Measurements from ENCODE around the gene MLXIPL.
A peak's percentile ranks its signal among the peaks of the same experiment; 100 is the strongest.
"Not testable (repeated sequence)": the region's sequence is repeated elsewhere in the genome, so short reads cannot be mapped to it uniquely, and the experiment has no call there.

MLXIPL gene

DNA sequence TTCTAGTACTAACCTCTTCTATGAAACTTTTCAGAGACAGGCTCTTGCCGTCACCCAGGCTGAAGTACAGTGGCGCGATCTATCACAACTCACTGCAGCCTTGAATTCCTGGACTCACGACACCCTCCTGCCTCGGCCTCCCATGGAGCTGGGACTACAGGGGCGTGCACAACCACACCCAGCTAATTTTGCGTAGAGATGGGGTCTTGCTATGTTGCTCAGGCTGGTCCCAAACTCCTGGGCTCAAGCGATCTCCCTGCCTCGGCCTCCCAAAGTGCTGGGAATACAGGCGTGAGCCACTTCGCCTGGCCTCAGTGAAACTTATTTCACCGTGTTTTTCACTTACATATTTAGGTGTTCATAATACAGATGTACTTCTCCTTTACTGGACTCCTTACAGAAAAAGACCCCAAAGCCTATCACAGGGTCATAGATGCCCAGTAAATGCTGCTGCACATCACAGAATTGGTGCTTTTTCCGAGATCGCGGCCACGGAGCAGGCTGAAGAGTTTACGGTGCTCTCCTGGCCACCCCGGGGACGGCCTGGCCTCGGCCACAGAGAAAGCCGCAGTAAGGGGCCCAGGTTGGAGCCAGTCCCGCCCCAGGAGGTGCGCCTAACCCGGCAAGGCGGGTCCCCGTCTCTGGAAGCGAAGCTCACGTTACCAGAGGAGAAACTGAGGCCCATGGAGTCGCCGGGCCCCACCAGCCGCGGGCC lies 46.5 kb downstream of the MLXIPL start:
- DNase-seq, result no peak

DNA sequence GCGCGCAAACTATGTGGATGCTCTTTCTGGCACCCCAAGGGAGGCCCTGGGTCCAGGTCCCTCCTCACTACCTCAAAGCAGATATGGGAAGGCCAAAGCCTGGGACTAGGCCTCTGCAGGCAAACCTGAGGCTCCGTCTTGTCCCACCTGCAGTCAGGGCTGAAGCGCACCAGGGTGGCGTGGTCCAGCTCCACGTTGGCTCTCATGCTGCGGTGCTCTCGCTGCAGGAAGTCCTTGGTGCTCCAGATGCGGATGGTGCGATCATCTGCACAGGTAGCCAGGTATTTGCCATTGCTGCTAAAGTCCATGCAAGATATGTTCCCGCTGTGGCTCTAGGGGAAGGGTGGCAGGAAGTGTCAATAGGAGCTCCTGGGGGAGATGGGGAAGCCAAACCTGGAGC lies 50.5 kb downstream of the MLXIPL start:
- DNase-seq, result no peak

DNA sequence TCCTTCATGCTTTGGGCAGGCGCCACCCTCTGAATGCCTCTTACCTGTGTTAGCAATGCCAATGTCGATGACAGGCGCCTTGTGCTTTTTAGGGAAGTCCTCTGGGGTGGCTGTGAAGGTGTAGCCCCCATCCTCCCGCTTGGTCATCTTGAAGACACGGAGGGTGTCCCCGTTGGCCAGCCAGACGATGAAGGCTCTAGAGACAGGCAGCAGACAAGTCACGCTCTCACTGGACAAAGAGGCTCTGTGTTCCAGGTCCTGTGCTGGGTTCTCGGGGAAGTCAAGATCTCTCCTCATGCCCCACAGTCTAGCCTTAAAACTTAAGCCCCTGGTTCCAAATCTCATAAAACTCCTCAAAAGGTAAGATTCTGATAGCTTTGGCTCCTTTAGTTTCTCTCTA lies 51.0 kb downstream of the MLXIPL start:
- DNase-seq, result no peak

DNA sequence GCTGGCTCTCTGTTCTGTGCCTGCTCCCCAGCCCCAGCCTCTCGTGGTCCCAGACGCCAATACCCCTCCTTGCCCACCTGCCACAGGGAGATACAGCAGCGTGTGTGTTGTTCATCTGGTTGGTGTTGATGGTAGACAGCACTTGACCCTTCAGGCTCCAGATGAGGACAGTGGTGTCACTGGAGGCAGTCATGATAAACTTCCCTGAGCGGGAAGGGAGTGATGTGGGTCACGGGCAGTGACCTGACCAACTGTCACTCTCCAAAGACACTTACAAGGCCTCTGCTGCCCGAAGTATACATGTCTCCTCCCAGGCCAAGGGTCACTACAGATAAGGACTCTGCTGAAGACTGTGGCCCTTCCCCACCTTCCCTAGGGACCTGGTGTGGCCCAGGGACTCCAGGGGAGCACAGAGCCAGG lies 51.5 kb downstream of the MLXIPL start:
- DNase-seq, result no peak

DNA sequence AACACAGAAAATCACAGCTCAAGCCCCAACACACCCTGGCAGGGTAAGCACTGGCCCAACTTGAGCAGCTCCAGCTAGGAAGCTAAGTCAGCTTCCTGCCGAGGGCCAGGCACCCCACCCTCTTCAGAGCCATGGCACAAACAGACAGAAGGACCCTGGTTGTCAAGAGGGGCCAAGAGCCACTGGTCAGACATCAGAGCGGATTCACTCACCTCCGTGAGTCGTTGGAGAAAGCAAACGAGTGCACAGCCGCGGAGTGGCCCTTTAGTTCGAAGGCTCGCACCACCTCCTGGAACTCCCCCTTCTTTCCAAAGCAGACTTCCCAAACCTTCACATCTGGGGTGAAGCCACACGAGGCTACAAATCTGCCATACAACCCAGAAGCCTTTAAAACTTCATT lies 53.3 kb downstream of the MLXIPL start:
- DNase-seq, result no peak

DNA sequence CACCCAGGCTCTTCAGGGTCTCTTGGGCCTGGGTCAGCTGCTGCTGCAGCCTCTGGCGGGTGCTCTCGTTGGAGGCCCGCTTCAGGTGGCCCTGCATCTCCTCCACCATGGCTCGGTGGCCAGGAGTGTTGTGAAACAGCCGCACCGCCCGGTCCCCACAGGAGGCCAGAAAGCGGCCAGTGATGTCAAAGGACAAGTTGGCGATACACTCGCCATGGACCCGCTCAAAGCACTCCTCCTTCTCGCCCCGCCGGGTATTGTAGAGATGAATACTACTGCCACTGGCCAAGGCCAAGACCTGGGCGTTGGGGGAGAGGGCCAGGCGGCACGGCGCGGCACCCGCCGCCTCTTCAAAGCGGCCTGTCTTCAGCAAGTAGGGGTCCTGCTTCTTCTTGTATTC lies 53.8 kb downstream of the MLXIPL start:
- DNase-seq, result no peak

DNA sequence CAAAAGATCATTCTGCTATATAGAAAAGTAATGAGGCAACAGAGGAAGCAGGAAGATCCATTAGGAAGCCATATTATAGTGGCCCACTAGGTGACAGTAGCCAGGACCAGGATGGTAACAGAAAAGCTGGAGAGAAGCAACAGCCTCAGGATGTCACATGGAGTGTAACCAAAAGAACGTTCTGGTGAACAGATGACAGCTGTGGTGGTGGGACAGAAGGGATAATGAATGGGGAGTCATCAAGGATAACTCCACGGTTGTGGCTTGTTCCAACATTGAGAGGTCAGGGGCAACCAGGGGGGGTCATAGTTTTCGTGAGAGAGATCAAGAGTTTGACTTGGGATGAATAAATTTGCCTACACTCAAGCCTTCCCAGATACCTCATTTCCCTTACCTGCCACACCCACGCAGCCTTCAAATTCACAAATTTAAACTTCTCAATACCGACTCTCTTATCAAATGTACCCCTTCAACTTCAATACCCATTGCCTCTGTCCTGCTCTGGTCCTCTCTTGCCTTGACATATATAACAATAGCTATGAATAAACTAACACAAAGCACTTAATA lies 55.2 kb downstream of the MLXIPL start:
- DNase-seq, result no peak

DNA sequence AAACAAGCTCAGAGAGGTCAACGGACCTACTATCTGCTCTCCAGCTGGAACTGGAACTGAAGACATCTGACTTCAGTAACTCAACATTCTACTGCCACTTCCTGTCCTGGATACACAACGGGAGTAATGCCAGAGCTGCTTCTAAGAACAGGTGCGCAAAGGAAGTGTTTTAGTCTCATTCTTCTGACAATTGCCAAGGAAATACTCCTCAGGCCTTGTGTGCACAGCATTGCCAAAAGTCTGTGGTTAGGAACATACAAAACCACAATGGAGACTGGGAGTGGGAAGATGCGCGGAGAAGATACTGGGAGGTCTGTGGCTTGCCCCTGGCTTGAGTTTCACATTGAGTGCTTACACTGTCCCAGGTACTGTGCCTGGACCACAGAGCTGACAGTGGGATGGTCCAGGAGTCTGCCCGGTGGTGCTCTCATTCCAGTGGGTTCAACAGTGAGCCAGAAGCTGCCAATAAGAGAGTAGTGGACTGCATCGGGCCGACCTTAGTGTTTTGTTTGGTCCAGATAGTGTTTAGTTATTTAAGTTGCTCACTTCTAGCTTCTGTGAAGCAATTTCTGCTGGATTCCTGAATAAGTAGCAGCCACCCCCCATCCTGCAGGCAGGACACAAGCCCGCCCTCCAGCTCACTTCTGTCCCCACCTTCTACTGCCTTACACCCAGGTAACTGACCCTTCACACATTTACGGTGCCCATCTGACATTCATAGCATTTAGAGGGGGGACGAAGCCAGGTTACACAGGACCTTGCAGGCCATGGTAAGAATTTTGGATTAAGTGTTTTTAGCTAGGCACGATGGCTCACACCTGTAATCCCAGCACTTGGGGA lies 56.3 kb downstream of the MLXIPL start:
- DNase-seq, result no peak

DNA sequence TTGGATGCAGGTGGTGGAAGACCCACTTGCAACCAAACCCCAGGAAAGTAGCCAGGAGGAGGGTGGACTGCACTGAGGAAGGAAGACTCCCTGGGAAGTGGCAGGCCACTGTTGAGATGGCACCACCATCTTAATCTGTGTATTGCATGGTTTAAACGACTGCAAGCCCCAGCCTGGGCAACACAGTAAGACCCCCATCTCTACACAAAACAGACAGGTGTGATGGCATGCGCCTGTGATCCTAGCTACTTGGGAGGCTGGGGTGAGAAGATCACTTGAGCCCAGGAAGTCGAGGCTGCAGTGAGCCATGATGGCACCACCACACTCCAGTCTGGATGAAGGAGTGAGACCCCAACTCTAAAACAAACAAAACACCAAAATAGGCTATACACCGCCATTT lies 57.2 kb downstream of the MLXIPL start:
- no peak for DNase-seq

DNA sequence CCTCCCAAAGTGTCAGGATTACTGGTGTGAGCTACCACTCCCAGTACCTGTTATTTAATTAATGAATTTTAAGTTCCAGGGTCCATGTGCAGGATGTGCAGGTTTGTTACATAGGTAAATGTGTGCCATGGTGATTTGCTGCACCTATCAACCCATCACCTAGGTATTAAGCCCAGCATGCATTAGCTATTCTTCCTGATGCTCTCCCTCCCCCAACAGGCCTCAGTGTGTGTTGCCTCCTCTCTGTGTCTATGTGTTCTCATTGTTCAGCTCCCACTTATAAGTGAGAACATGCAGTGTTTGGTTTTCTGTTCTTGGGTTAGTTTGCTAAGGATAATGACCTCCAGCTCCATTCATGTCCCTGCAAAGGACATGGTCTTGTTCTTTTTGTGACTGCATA lies 57.9 kb downstream of the MLXIPL start:
- DNase-seq, result not testable (repeated sequence)

DNA sequence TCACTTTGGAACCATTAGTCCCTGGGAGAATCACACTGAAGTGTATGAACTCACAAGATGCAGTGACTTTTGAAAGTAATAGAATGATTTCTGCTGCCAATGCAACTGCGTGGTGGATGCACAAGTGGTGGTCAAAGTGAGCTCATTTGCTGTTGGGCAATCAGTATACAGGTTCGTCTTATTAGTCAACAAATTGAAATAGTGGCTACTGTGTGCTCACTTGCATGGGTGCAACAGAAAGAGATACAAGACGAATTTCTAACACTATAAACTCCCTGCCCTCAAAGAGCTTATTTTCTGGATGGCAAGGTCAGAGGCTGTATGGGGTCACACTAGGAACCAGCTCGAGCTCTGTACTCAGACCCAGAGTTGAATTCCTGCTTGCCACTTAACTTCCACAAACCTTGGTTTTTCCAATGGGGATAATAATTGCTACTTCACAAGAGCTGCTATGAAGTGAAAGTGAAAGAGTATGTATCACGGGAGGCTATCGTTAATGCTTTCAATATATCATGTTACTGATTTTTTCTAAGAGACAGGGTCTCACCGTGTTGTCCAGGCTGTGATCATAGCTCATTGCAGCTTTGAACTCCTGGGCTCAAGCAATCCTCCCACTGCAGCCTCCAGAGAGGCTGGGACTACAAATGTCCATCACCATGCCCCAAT lies 58.5 kb downstream of the MLXIPL start:
- no peak for DNase-seq

DNA sequence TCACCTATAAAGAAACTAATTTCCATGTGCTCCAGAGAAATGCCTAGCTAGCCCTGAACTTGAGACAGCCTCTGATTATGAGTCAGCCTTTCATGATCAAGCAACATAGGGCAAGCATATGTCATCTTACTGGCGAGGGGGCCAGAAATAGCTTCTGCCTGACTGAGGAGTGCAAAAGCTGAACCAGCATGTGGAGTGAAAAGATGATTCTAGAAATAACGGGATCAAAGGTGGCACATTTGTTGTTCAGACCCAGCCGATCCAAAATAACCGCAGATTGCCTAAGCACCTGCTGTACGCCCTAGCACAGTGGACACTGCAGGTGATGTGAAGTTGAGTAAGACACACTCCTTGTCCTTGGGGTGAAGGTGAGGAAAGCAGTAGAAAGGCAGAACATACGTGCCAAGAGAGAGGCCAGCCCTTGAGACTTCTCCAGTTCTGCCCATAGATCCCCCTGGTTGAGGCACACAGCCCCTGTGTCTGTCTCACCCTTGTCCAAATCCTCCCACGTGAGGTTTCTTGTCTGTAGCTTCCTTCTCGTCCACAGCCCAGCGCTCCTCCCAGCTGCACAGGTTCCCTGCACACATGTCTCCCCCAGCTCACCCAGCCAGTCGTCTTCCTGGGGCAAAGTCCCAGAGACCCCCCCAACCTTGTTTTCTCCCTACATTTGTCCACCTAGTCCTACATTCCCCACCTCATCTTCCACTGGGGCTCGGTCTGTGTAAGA lies 64.0 kb downstream of the MLXIPL start:
- DNase-seq, result no peak

DNA sequence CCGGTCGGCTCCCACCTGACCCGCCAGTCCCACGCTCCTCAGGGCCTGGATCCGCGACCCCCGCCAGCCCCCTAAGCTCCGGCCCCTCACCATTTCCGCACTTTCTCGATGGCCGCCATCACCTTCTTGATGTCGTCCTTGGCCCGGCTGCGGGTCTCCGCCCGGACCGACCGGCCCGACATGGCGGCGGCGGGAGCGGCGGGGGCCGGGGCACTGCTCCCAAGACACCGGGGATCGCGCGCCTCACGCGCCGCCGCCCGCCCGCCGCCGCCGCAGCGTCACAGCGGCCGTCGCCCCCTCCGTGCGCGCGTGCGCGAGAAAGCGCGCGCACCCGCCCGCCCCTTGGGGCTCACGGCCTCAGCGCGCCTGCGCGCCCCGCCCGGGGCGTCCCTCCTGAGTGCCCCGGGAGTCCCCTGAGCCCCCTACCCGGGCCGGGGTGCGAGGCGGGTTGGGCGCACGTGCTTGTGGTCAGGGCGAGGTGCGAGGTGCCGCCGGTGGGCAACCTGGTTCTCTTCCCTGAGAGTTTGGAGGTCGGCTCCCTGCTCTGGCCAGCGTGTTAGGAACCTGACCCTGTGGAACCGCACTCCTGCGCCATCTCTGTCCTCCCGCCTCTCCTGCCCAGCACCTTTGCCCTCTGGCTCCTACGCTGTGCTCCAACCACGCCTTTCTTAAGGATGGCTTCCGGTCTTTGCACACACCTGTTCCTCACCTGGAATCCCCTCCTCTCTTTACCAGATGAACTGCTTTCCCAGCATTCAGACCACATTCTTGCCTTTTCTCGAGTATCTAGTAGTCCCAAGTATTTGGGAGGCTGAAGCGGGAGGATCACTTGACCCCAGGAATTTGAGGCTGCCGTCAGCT lies 66.7 kb downstream of the MLXIPL start, which contains the start of gene BCL7B:
BCL7B (minus strand) TSS at position 294 of the 861 bp plus-strand sequence; CDS start at position 182, 112 bp downstream.
- DNase-seq, result peak; percentile 42

DNA sequence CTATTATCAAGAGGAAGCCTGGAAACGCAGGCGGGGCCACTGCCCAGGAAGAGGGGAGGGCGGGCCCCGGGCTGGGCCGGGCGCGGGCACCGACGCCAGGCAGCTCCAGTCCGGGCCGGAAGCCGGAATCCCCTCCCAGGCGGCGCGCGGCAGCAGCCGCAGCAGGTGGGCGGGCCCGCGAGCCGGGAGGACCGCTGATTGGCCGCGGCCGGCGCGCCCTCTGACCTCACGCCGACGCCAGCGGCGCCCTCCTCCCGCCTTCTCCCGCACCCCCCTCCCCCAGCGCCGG lies 67.3 kb downstream of the MLXIPL start:
- DNase-seq, result peak; percentile 89

DNA sequence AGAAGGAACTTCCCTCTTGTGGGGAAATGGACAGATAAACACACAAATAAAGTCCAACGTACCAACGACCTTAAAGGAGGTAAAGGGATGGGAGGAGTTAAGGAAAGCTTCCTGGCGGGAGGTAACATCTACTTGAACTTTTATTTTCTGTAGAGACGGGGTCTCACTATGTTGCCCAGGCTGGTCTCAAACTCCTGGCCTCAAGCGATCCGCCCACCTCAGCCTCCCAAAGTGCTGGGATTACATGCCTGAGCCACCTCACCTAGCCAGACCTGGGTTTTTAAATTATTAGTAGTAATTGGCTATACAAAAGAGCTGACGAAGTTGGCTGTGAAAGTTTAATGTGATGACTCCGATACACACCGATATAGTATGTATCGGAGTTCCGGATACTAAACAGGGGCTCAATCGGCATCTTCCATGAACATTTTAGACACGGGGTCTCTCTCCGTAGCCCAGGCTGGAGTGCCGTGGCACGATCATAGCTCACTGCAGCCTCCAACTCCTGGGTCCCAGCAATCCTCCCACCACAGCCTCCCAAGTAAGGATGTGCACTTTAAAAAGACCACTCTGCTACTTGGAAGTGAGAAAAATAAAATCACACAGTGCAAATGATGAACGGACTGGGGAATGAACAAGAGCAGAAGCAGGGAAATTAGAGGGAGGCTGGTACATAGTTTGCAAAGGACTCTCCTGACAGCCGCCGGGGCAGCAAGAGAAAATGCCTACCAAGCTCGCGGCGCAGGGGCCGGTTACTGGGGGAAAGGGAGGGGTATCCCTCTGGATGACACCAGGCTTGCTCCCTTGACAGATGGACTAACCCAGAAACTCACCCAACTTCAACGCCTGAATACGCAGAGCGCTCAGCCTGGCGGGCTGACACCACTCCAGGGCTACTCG lies 67.9 kb downstream of the MLXIPL start:
- DNase-seq, result no peak

DNA sequence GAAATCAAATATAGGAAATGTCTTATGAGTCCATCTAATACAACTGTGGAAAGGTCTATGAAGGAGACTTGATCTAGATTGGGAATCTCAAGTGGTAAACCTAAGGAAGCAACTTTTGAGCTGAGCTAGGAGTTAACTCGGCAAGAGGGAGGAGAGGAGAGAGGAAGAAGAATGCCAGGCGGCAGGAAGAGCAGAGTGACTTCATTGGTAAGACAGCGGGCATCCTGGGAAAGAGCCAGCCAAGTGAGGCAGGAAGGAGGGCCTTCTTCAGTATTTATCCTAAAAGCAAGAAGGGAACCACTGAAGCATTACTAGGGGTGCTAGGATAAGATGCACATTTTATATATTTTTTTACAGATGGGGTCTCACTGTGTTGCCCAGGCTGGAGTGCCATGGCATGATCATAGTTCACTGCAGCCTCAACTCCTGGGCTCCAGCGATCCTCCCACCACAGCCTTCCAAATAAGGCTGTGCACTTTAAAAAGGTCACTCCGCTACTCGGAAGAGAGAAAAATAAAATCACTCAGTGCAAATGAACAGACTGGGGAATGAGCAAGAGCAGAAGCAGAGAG lies 68.8 kb downstream of the MLXIPL start:
- no peak for DNase-seq

DNA sequence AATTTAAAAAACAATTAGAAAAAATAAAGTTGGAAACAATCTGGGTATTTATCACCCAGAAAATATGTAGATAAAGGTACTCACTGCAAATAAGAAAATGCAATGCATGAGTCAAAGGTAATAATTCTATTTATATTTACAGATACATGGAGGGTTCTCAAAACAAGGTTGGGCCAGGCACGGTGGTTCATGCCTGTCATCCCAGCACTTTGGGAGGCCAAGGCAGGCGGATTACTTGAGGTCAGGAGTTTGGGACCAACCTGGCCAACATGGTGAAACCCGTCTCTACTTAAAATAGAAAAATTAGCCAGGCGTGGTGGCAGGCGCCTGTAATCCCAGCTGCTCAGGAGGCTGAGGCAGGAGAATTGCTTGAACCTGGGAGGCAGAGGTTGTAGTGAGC lies 74.2 kb downstream of the MLXIPL start:
- not testable (repeated sequence) for DNase-seq

DNA sequence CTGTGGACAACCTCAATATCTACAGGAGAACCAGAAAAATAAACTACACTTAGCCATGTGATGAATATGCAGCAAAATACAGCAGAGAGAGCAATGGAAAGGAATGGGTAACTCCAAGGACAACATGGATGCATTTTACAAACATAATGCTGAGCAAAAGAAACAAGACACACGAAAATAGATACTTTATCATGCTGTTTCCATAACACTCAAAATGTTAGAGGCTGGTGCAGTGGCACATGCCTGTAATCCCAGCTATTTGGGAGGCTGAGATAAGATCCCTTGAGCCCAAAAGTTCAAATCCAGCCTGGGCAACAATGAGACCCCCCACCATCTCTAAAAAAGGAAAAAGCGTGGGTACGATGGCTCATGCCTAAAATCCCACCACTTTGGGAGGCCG lies 75.1 kb downstream of the MLXIPL start:
- no peak for DNase-seq

DNA sequence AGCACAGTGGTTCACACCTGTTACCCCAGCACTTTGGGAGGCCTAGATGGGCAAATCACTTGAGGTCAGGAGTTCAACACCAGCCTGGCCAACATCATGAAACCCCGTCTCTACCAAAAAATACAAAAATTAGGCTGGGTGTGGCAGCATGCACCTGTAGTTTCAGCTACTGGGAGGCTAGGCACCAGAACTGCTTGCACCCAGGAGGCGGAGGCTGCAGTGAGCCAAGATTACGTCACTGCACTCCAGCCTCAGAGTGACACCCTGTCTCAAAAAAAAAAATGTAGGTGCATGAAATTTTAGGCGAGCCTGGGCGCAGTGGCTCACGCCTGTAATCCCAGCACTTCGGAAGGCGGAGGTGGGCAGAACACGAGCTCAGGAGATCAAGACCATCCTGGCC lies 76.5 kb downstream of the MLXIPL start:
- no peak for DNase-seq

DNA sequence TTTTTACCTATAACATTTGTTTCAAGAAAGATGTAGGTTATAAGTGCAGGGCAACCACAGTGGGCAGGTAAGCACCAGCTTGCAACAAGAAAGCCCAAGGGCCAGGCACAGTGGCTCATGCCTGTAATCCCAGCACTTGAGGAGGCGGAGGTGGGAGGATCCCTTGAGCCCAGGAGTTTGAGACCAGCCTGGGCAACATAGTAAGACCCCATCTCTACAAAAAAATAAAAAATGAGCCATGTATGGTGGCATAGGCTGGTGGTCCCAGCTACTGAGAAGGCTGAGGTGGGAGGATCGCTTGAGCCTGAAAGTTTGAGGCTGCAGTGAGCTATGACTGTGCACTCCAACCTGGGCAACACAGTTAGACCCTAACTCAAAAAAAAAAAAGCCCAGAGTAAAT lies 79.6 kb downstream of the MLXIPL start:
- no peak for DNase-seq

Measured in NCI-H748 treated with DMSO at 0.1 percent for 48 hours (cell line).